ENCODE results near the gene SYT1. TPM values are rescaled to one million over a fixed set of nuclear protein-coding genes. Genes with fewer than 3 reads are reported as not detected.

SYT1 gene
- total and polyA plus RNA-seq, 2 experiments from 2014 or later = 48.7 to 51.7 TPM

DNA sequence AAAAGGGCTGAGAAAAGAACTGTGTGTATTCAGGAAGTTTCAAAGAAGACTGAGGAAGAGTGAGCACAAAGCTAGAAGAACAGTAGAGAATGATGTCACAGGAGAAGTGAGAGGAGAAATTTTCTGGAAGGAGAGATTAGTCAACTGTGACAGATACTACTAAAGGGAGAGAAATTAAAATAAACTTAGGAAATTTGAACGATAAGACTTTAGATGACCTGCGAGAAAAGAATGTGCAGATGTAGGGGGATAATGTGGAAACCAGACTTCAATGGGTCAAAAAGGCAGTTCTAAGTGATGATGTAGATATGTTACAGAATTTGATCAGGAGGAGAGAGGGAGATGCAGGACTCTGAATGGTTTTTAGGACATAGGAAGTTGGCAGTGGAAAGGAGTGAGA lies 287.4 kb downstream of the SYT1 start:
- Mint-ChIP-seq H3K36me3 (ENCODE audit: low read depth) (no peaks in the 10 kb centered on the region), H3K27me3 (ENCODE audit: insufficient read depth, low read depth, poor library complexity) (no peaks in the 10 kb centered on the region), H3K27ac (no peak overlapping the region), H3K4me1 (peaks cover 8% of the 10 kb centered on the region; the same call in 2 of the 3 replicates), H3K9me3 (no peaks in the 10 kb centered on the region), H3K4me3 (no peak overlapping the region)
- Histone ChIP-seq H3K9me2 (ENCODE audit: insufficient read depth) (no peaks in the 10 kb centered on the region), H3K36me3 (ENCODE audit: insufficient read depth) (no peaks in the 10 kb centered on the region), H2AFZ (no peak overlapping the region), H4K20me1 (replicated peaks; ENCODE audit: insufficient read depth) (no peaks in the 10 kb centered on the region), H3K4me1 (ENCODE audit: insufficient read depth) (no peaks in the 10 kb centered on the region), H3F3A (replicated peaks; ENCODE audit: low read depth) (no peaks in the 10 kb centered on the region), H3K27ac (ENCODE audit: low read depth) (no peak overlapping the region), H3K4me3 (no peak overlapping the region), H3K79me2 (replicated peaks; ENCODE audit: insufficient read depth) (no peaks in the 10 kb centered on the region), H3K27me3 (ENCODE audit: insufficient read depth) (no peaks in the 10 kb centered on the region), H3K4me2 (no peak overlapping the region)
- no peak for DNase-seq (ENCODE audit: low spot score)
- ATAC-seq = no peak
- TF ChIP-seq CREB1 (CRISPR knock-in tag; IDR thresholded peaks at IDR 0.05; ENCODE audit: low read depth) (no peak), STAT1 (IDR thresholded peaks at IDR 0.05; ENCODE audit: unreplicated experiment) (no peak), NANOG (IDR thresholded peaks at IDR 0.05; ENCODE audit: borderline replicate concordance) (no peak), JUNB (IDR thresholded peaks at IDR 0.05; ENCODE audit: unreplicated experiment) (no peak)
- TF ChIP-seq, protein P1, sequence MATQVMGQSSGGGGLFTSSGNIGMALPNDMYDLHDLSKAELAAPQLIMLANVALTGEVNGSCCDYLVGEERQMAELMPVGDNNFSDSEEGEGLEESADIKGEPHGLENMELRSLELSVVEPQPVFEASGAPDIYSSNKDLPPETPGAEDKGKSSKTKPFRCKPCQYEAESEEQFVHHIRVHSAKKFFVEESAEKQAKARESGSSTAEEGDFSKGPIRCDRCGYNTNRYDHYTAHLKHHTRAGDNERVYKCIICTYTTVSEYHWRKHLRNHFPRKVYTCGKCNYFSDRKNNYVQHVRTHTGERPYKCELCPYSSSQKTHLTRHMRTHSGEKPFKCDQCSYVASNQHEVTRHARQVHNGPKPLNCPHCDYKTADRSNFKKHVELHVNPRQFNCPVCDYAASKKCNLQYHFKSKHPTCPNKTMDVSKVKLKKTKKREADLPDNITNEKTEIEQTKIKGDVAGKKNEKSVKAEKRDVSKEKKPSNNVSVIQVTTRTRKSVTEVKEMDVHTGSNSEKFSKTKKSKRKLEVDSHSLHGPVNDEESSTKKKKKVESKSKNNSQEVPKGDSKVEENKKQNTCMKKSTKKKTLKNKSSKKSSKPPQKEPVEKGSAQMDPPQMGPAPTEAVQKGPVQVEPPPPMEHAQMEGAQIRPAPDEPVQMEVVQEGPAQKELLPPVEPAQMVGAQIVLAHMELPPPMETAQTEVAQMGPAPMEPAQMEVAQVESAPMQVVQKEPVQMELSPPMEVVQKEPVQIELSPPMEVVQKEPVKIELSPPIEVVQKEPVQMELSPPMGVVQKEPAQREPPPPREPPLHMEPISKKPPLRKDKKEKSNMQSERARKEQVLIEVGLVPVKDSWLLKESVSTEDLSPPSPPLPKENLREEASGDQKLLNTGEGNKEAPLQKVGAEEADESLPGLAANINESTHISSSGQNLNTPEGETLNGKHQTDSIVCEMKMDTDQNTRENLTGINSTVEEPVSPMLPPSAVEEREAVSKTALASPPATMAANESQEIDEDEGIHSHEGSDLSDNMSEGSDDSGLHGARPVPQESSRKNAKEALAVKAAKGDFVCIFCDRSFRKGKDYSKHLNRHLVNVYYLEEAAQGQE (IDR thresholded peaks at IDR 0.05; ENCODE audit: unreplicated experiment) = no peak
- TF ChIP-seq, protein P2, sequence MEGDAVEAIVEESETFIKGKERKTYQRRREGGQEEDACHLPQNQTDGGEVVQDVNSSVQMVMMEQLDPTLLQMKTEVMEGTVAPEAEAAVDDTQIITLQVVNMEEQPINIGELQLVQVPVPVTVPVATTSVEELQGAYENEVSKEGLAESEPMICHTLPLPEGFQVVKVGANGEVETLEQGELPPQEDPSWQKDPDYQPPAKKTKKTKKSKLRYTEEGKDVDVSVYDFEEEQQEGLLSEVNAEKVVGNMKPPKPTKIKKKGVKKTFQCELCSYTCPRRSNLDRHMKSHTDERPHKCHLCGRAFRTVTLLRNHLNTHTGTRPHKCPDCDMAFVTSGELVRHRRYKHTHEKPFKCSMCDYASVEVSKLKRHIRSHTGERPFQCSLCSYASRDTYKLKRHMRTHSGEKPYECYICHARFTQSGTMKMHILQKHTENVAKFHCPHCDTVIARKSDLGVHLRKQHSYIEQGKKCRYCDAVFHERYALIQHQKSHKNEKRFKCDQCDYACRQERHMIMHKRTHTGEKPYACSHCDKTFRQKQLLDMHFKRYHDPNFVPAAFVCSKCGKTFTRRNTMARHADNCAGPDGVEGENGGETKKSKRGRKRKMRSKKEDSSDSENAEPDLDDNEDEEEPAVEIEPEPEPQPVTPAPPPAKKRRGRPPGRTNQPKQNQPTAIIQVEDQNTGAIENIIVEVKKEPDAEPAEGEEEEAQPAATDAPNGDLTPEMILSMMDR (conservative IDR thresholded peaks at IDR 0.05; ENCODE audit: low read depth in 2 of 2) = no peak

DNA sequence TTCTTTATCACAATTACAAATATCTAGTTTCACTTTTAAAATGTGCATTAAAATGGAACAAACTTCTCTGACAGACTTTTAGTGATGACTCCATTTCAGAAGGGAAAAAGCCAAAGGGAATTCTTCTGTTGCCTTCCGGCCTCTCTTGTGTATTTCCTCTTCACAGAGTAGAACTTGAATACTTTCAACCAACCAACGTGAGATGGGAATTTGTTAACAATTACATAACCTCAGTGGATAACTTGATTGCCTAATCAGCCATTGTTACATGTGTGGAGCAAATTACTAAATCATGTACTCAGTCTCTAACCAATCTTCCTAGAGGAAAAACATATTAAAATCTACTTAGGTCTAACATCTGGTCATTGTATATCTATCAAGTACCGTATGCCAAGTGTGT lies 291.1 kb downstream of the SYT1 start:
- Histone ChIP-seq H3K27ac (ENCODE audit: low read depth) (no peak overlapping the region), H3K27me3 (ENCODE audit: insufficient read depth) (no peaks in the 10 kb centered on the region), H3K4me1 (ENCODE audit: insufficient read depth) (no peaks in the 10 kb centered on the region), H3K36me3 (ENCODE audit: insufficient read depth) (no peaks in the 10 kb centered on the region), H3K79me2 (replicated peaks; ENCODE audit: insufficient read depth) (no peaks in the 10 kb centered on the region), H3K4me3 (no peak overlapping the region), H4K20me1 (replicated peaks; ENCODE audit: insufficient read depth) (no peaks in the 10 kb centered on the region; the same call in 1 of the 2 replicates), H3F3A (replicated peaks; ENCODE audit: low read depth) (no peaks in the 10 kb centered on the region), H3K4me2 (no peak overlapping the region), H2AFZ (no peak overlapping the region), H3K9me2 (ENCODE audit: insufficient read depth) (no peaks in the 10 kb centered on the region)
- Mint-ChIP-seq H3K4me3 (no peak overlapping the region), H3K27me3 (ENCODE audit: insufficient read depth, low read depth, poor library complexity) (no peaks in the 10 kb centered on the region), H3K9me3 (no peaks in the 10 kb centered on the region), H3K4me1 (peaks cover 8% of the 10 kb centered on the region; the same call in 2 of the 3 replicates), H3K36me3 (ENCODE audit: low read depth) (no peaks in the 10 kb centered on the region), H3K27ac (no peak overlapping the region)
- DNase-seq (ENCODE audit: low spot score) (no peak), ATAC-seq (no peak)
- no peak for TF ChIP-seq NANOG (IDR thresholded peaks at IDR 0.05; ENCODE audit: borderline replicate concordance)
- TF ChIP-seq CREB1 (CRISPR knock-in tag; IDR thresholded peaks at IDR 0.05; ENCODE audit: low read depth) = no peak
- TF ChIP-seq, protein P2 (conservative IDR thresholded peaks at IDR 0.05; ENCODE audit: low read depth in 2 of 2) = no peak
- TF ChIP-seq EZH2 (IDR thresholded peaks at IDR 0.05; ENCODE audit: low read depth, unreplicated experiment) = no peak
- no peak for TF ChIP-seq JUNB (IDR thresholded peaks at IDR 0.05; ENCODE audit: unreplicated experiment)
- TF ChIP-seq EZH2phosphoT487 (IDR thresholded peaks at IDR 0.05; ENCODE audit: unreplicated experiment) = no peak
